ENCODE results near the gene MSANTD3.

GRCh38 chr9:100468041-100468440 lies 41.1 kb downstream of the MSANTD3 start:
- TF ChIP-seq CTCF (IDR thresholded peaks at IDR 0.05; ENCODE audit: borderline replicate concordance, extremely low read depth, low read length, poor library complexity, severe bottlenecking) (no peak), EZH2 (IDR thresholded peaks at IDR 0.05; ENCODE audit: borderline replicate concordance, low read depth, low read length, severe bottlenecking) (no peak)
